HUES6 (cell line): ENCODE measurements around the gene HIF1AN.
A peak's percentile ranks its signal among the peaks of the same experiment; 100 is the strongest.

Experiments used
- H3K27ac ChIP-seq: 2 replicates; pipeline ENCODE4 v1.7.0; 2013; ENCODE audit warnings: low read depth, mild to moderate bottlenecking, low read length, inconsistent platforms
- H3K27me3 ChIP-seq: 2 replicates; pipeline ENCODE4 v1.6.1; 2013; ENCODE audit warnings: low read length; ENCODE audit not compliant: control insufficient read depth, insufficient read depth
- H3K36me3 ChIP-seq: 2 replicates; pipeline ENCODE4 v1.6.1; 2013; ENCODE audit warnings: low read length; ENCODE audit not compliant: control insufficient read depth, insufficient read depth
- H3K4me1 ChIP-seq: 2 replicates; pipeline ENCODE4 v1.6.1; 2013; ENCODE audit warnings: low read length; ENCODE audit not compliant: control insufficient read depth, insufficient read depth
- H3K4me3 ChIP-seq: 2 replicates; pipeline ENCODE4 v1.5.1; 2013; ENCODE audit warnings: low read depth, low read length
- H3K9ac ChIP-seq: one replicate; pipeline ENCODE4 v1.6.1; 2013; ENCODE audit warnings: mild to moderate bottlenecking, low read length
- H3K9me3 ChIP-seq: 2 replicates; pipeline ENCODE4 v1.6.1; 2013; ENCODE audit warnings: low read depth, low read length; ENCODE audit not compliant: control insufficient read depth, insufficient read depth

Gene HIF1AN

DNA sequence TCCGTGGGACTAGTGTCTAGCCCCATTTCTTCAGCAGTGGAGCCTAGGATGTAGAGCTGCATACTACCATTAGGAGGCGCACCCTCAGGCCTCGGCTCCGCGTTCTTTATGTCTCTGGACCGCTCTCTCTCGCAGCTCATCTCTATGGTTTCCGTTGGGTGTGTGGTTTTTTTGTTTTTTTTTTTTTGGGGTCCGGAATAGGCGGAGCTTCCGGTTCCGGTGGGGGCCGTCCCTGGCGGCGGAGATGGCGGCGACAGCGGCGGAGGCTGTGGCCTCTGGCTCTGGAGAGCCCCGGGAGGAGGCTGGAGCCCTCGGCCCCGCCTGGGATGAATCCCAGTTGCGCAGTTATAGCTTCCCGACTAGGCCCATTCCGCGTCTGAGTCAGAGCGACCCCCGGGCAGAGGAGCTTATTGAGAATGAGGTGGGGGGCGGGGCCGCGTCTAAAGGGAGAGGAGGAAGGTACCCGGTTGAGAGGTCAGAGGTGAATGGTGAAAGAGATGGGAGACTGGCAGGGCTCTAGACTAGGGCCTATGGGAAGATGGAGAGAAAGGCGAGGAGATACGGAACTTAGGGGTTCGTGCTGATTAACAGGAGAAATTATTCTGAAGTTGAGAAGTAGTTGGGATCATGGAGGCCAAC, at the start of gene HIF1AN:
HIF1AN (plus strand) TSS at position 229 of the 639 bp plus-strand sequence; CDS start at position 245, 16 bp downstream.
- Histone ChIP-seq H3K4me1 (peaks cover 7% of the 10 kb centered on the region), H3K36me3 (peaks cover 29% of the 10 kb centered on the region), H3K9ac (peak within 1 kb of the TSS; percentile 71), H3K4me3 (peak within 1 kb of the TSS; percentile 83), H3K27ac (no peak within 1 kb of the TSS), H3K9me3 (no peaks in the 10 kb centered on the region), H3K27me3 (no peaks in the 10 kb centered on the region)

- Histone ChIP-seq H3K36me3 (no peaks in the 10 kb centered on the region), H3K9ac (no peak overlapping the region), H3K9me3 (no peaks in the 10 kb centered on the region), H3K27ac (no peak overlapping the region), H3K4me3 (no peak overlapping the region), H3K4me1 (peaks cover 39% of the 10 kb centered on the region), H3K27me3 (peaks cover 80% of the 10 kb centered on the region)
These were observed 48.2 kb upstream of the HIF1AN start for GRCh38 chr10:100487529-100487928.

GRCh38 chr10:100489396-100489795, 46.3 kb upstream of the HIF1AN start:
- Histone ChIP-seq H3K4me3 (no peak overlapping the region), H3K9ac (no peak overlapping the region), H3K36me3 (no peaks in the 10 kb centered on the region), H3K4me1 (peaks cover 27% of the 10 kb centered on the region), H3K27me3 (peaks cover 61% of the 10 kb centered on the region), H3K27ac (no peak overlapping the region), H3K9me3 (no peaks in the 10 kb centered on the region)

DNA sequence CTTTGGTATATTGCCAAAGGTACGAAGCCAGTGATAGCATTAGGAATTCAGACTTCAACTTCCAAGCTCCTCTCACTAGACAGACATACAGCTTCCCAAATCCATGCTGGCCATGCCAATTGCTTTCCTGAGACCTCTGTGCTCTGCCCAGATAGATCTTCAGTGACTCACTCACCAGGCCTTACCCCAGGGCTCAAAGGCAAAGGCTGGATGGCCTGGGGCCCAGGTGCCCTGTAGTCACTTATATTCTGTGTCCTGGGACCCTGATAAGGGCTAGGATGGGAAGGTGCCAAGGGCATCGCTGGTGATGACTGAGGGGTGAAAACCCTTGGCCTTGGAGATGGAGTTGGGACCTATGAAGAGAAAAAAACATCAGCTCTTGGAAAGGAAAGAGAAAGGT, 45.2 kb upstream of the HIF1AN start:
- Histone ChIP-seq H3K9me3 (no peaks in the 10 kb centered on the region), H3K27ac (no peak overlapping the region), H3K4me3 (no peak overlapping the region), H3K36me3 (no peaks in the 10 kb centered on the region), H3K9ac (no peak overlapping the region), H3K4me1 (peaks cover 16% of the 10 kb centered on the region), H3K27me3 (peaks cover 51% of the 10 kb centered on the region)

GRCh38 chr10:100496567-100496966, 39.2 kb upstream of the HIF1AN start:
- Histone ChIP-seq H3K9ac (no peak overlapping the region), H3K4me3 (no peak overlapping the region), H3K27me3 (peaks cover 8% of the 10 kb centered on the region; the same call in 1 of the 2 replicates), H3K36me3 (0 out of 2 replicates have a peak, but pooled peaks cover 2% of the 10 kb centered on the region), H3K4me1 (no peaks in the 10 kb centered on the region), H3K9me3 (no peaks in the 10 kb centered on the region), H3K27ac (no peak overlapping the region)

- Histone ChIP-seq H3K36me3 (0 out of 2 replicates have a peak, but pooled peaks cover 2% of the 10 kb centered on the region), H3K9me3 (no peaks in the 10 kb centered on the region), H3K27me3 (0 out of 2 replicates have a peak, but pooled peaks cover 6% of the 10 kb centered on the region), H3K9ac (no peak overlapping the region), H3K4me1 (no peaks in the 10 kb centered on the region), H3K4me3 (no peak overlapping the region), H3K27ac (no peak overlapping the region)
These were observed 37.7 kb upstream of the HIF1AN start for GRCh38 chr10:100498059-100498458.

- Histone ChIP-seq H3K9ac (no peak overlapping the region), H3K27ac (no peak overlapping the region), H3K36me3 (no peaks in the 10 kb centered on the region), H3K4me3 (no peak overlapping the region), H3K9me3 (no peaks in the 10 kb centered on the region), H3K4me1 (no peaks in the 10 kb centered on the region), H3K27me3 (0 out of 2 replicates have a peak, but pooled peaks cover 3% of the 10 kb centered on the region)
These were observed 34.3 kb upstream of the HIF1AN start for GRCh38 chr10:100501423-100501822.

- peaks cover 3% of the 10 kb centered on the region; the same call in 1 of the 2 replicates for H3K27me3 ChIP-seq
- H3K4me1 ChIP-seq, result no peaks in the 10 kb centered on the region
- no peak overlapping the region for H3K9ac ChIP-seq
- no peaks in the 10 kb centered on the region for H3K9me3 ChIP-seq
- H3K4me3 ChIP-seq, result no peak overlapping the region
- H3K27ac ChIP-seq, result no peak overlapping the region
- no peaks in the 10 kb centered on the region for H3K36me3 ChIP-seq
These were observed 32.7 kb upstream of the HIF1AN start for GRCh38 chr10:100502926-100503494.

DNA sequence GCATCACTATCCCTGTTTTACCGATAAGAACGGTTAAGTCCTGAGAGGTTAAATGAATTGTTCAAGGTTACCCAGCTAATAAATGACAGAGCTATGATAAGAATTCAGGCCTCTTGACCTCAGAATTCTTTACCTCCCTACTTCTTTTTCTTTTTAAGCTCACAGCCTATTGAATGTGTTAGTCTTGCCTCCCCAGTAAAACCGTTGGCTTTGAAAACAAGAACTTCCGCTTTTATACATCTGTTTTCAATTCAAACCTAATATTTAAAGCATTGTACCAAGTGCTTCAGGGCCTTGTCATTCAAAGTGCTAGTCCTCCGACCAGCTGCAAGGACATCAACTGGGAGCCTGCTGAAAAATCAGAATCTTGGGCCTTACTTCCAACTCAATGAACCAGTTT, 31.6 kb upstream of the HIF1AN start:
- Histone ChIP-seq H3K36me3 (no peaks in the 10 kb centered on the region), H3K9ac (no peak overlapping the region), H3K27me3 (peaks cover 3% of the 10 kb centered on the region; the same call in 1 of the 2 replicates), H3K4me3 (no peak overlapping the region), H3K9me3 (no peaks in the 10 kb centered on the region), H3K27ac (no peak overlapping the region), H3K4me1 (no peaks in the 10 kb centered on the region)

- H3K9me3 ChIP-seq, result no peaks in the 10 kb centered on the region
- no peak overlapping the region for H3K27ac ChIP-seq
- no peak overlapping the region for H3K4me3 ChIP-seq
- H3K4me1 ChIP-seq, result no peaks in the 10 kb centered on the region
- no peaks in the 10 kb centered on the region for H3K36me3 ChIP-seq
- H3K9ac ChIP-seq, result no peak overlapping the region
- H3K27me3 ChIP-seq, result peaks cover 3% of the 10 kb centered on the region; the same call in 1 of the 2 replicates
These were observed 30.6 kb upstream of the HIF1AN start for GRCh38 chr10:100505164-100505563.

- no peak overlapping the region for H3K4me3 ChIP-seq
- no peak overlapping the region for H3K27ac ChIP-seq
- no peaks in the 10 kb centered on the region for H3K9me3 ChIP-seq
- H3K9ac ChIP-seq, result no peak overlapping the region
- peaks cover 3% of the 10 kb centered on the region; the same call in 1 of the 2 replicates for H3K27me3 ChIP-seq
- H3K4me1 ChIP-seq, result no peaks in the 10 kb centered on the region
- no peaks in the 10 kb centered on the region for H3K36me3 ChIP-seq
These were observed 29.0 kb upstream of the HIF1AN start for GRCh38 chr10:100506596-100507356.
